CD4-positive, alpha-beta T cell treated with Interleukin-6 at 100 ng/mL for 8 hours (primary cell): ENCODE results near the gene CDIPT.
"Not testable (repeated sequence)": the region's sequence is repeated elsewhere in the genome, so short reads cannot be mapped to it uniquely, and the experiment has no call there.

ENCODE experiments used
- DNase-seq: peaks from one replicate; pipeline ENCODE4 v3.0.0-alpha.2; 2020; ENCODE audit warnings: mixed read lengths, low spot score

The CDIPT gene

GRCh38 chr16:29858149-29858849 is 4.7 kb downstream of the CDIPT start:
- DNase-seq: no peak

GRCh38 chr16:29857133-29857760 is 5.8 kb downstream of the CDIPT start:
- no peak for DNase-seq

- DNase-seq: no peak
Measured at GRCh38 chr16:29854520-29855100, 8.4 kb downstream of the CDIPT start.

- no peak for DNase-seq
Measured at GRCh38 chr16:29852654-29853053, 10.4 kb downstream of the CDIPT start.

- DNase-seq: no peak
Measured at GRCh38 chr16:29850998-29851397, 12.0 kb downstream of the CDIPT start.

GRCh38 chr16:29849505-29849904 is 13.5 kb downstream of the CDIPT start:
- no peak for DNase-seq

GRCh38 chr16:29848420-29849297 is 14.4 kb downstream of the CDIPT start:
- peak; percentile 84 for DNase-seq

GRCh38 chr16:29845656-29846055 is 17.4 kb downstream of the CDIPT start:
- no peak for DNase-seq

GRCh38 chr16:29844575-29845331 is 18.3 kb downstream of the CDIPT start:
- no peak for DNase-seq

GRCh38 chr16:29843931-29844330 is 19.1 kb downstream of the CDIPT start:
- DNase-seq: no peak

GRCh38 chr16:29842732-29843346 is 20.2 kb downstream of the CDIPT start:
- DNase-seq: no peak

GRCh38 chr16:29841631-29842030 is 21.4 kb downstream of the CDIPT start:
- no peak for DNase-seq

GRCh38 chr16:29840240-29840639 is 22.8 kb downstream of the CDIPT start:
- DNase-seq: no peak

GRCh38 chr16:29839822-29840221 is 23.2 kb downstream of the CDIPT start:
- DNase-seq: no peak

GRCh38 chr16:29837841-29838240 is 25.2 kb downstream of the CDIPT start:
- DNase-seq: no peak

GRCh38 chr16:29836623-29837022 is 26.4 kb downstream of the CDIPT start:
- no peak for DNase-seq

- DNase-seq: no peak
Measured at GRCh38 chr16:29835926-29836325, 27.1 kb downstream of the CDIPT start.

GRCh38 chr16:29834079-29834478 is 28.9 kb downstream of the CDIPT start:
- no peak for DNase-seq

GRCh38 chr16:29833219-29833618 is 29.8 kb downstream of the CDIPT start:
- DNase-seq: not testable (repeated sequence)

GRCh38 chr16:29831490-29831889 is 31.5 kb downstream of the CDIPT start:
- no peak for DNase-seq

GRCh38 chr16:29830774-29831173 is 32.3 kb downstream of the CDIPT start:
- DNase-seq: no peak
